SW480 (cell line): ENCODE data around the gene MRTFA.
"Not testable (repeated sequence)": the region's sequence is repeated elsewhere in the genome, so short reads cannot be mapped to it uniquely, and the experiment has no call there.

Experiments used
- DNase-seq: peaks from one replicate; pipeline ENCODE4 v3.0.0-alpha.2; 2016; ENCODE audit warnings: low spot score

MRTFA gene

GRCh38 chr22:40394607-40395006 lies 241.9 kb downstream of the MRTFA start:
- DNase-seq = no peak

- DNase-seq = no peak
Measured at GRCh38 chr22:40392618-40393017, 243.9 kb downstream of the MRTFA start.

- DNase-seq = no peak
Measured at GRCh38 chr22:40391417-40391816, 245.1 kb downstream of the MRTFA start.

- DNase-seq = no peak
Measured at GRCh38 chr22:40388231-40388630, 248.3 kb downstream of the MRTFA start.

- DNase-seq = no peak
Measured at GRCh38 chr22:40387746-40388145, 248.8 kb downstream of the MRTFA start.

GRCh38 chr22:40385036-40385782 lies 251.3 kb downstream of the MRTFA start:
- no peak for DNase-seq

- no peak for DNase-seq
Measured at GRCh38 chr22:40383905-40384304, 252.6 kb downstream of the MRTFA start.

- DNase-seq = no peak
Measured at GRCh38 chr22:40381461-40381860, 255.1 kb downstream of the MRTFA start.

- DNase-seq = not testable (repeated sequence)
Measured at GRCh38 chr22:40378448-40378847, 258.1 kb downstream of the MRTFA start.

GRCh38 chr22:40377931-40378330 lies 258.6 kb downstream of the MRTFA start:
- no peak for DNase-seq

- no peak for DNase-seq
Measured at GRCh38 chr22:40376149-40376548, 260.4 kb downstream of the MRTFA start.

- no peak for DNase-seq
Measured at GRCh38 chr22:40374567-40374966, 262.0 kb downstream of the MRTFA start.

- DNase-seq = no peak
Measured at GRCh38 chr22:40368836-40369235, 267.7 kb downstream of the MRTFA start.

GRCh38 chr22:40368016-40368415 lies 268.5 kb downstream of the MRTFA start:
- no peak for DNase-seq

GRCh38 chr22:40367342-40367741 lies 269.2 kb downstream of the MRTFA start:
- no peak for DNase-seq

GRCh38 chr22:40366068-40366467 lies 270.5 kb downstream of the MRTFA start:
- no peak for DNase-seq

GRCh38 chr22:40364431-40364830 lies 272.1 kb downstream of the MRTFA start:
- DNase-seq = no peak

GRCh38 chr22:40363059-40363458 lies 273.5 kb downstream of the MRTFA start:
- DNase-seq = no peak

GRCh38 chr22:40361100-40361499 lies 275.4 kb downstream of the MRTFA start:
- no peak for DNase-seq
